PFSK-1 (cell line): Measurements from ENCODE around the gene CCP110.

ENCODE experiments used
- FOXP2 ChIP-seq: optimal IDR thresholded peaks from 2 replicates; pipeline ENCODE3; 2011; ENCODE audit warnings: borderline replicate concordance, control low read depth, inconsistent platforms; ENCODE audit not compliant: insufficient read depth; ENCODE audit errors: extremely low read length, extremely low read depth
- POLR2AphosphoS5 ChIP-seq: IDR thresholded peaks from 2 replicates; pipeline ENCODE4 v1.6.1; 2012; ENCODE audit warnings: low read depth, mild to moderate bottlenecking, control low read depth, low read length, moderate library complexity
- SIN3A ChIP-seq: IDR thresholded peaks from 2 replicates; pipeline ENCODE4 v1.6.1; 2012; ENCODE audit warnings: mild to moderate bottlenecking, low read length, moderate library complexity, borderline replicate concordance; ENCODE audit not compliant: insufficient read depth
- TAF1 ChIP-seq: IDR thresholded peaks from 2 replicates; pipeline ENCODE4 v1.6.1; 2012; ENCODE audit warnings: low read length, control low read depth, borderline replicate concordance; ENCODE audit not compliant: insufficient read depth
- TF ChIP-seq, protein P1 (sequence below), 2 experiments: IDR thresholded peaks; 2 replicates each; pipeline versions ENCODE4 v1.6.1 to v1.8.0; 2011 to 2012; ENCODE audit warnings: low read depth in 2 of 2, low read length in 2 of 2, control low read depth in 1 of 2, inconsistent platforms in 1 of 2, mild to moderate bottlenecking in 1 of 2, moderate library complexity in 1 of 2; ENCODE audit not compliant: insufficient read depth in 1 of 2

The CCP110 gene

DNA sequence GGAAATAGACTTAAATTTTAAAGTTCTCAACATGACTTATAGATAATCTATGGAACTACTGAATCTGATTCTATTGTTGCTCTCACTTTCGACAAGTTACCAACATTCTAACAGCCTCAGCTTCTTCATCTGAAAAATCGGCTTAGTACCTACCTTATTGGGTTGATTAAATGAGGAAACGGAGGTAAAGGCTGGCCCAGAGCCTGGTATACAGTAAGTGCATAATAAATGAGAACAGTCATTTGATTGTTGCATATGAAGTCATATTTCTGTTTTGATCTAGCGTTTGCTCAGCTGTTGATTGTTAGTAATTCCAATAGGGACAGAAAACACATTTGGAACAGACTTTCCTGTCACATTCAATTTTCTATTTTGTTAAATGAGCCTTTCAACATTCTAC lies 36.3 kb downstream of the CCP110 start:
- TF ChIP-seq, protein P1, sequence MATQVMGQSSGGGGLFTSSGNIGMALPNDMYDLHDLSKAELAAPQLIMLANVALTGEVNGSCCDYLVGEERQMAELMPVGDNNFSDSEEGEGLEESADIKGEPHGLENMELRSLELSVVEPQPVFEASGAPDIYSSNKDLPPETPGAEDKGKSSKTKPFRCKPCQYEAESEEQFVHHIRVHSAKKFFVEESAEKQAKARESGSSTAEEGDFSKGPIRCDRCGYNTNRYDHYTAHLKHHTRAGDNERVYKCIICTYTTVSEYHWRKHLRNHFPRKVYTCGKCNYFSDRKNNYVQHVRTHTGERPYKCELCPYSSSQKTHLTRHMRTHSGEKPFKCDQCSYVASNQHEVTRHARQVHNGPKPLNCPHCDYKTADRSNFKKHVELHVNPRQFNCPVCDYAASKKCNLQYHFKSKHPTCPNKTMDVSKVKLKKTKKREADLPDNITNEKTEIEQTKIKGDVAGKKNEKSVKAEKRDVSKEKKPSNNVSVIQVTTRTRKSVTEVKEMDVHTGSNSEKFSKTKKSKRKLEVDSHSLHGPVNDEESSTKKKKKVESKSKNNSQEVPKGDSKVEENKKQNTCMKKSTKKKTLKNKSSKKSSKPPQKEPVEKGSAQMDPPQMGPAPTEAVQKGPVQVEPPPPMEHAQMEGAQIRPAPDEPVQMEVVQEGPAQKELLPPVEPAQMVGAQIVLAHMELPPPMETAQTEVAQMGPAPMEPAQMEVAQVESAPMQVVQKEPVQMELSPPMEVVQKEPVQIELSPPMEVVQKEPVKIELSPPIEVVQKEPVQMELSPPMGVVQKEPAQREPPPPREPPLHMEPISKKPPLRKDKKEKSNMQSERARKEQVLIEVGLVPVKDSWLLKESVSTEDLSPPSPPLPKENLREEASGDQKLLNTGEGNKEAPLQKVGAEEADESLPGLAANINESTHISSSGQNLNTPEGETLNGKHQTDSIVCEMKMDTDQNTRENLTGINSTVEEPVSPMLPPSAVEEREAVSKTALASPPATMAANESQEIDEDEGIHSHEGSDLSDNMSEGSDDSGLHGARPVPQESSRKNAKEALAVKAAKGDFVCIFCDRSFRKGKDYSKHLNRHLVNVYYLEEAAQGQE (IDR thresholded peaks at IDR 0.05; ENCODE audit: insufficient read depth in 1 of 2, low read depth in 2 of 2, low read length in 2 of 2): no peak
- TF ChIP-seq FOXP2 (no peak), SIN3A (no peak), POLR2AphosphoS5 (no peak), TAF1 (no peak)

DNA sequence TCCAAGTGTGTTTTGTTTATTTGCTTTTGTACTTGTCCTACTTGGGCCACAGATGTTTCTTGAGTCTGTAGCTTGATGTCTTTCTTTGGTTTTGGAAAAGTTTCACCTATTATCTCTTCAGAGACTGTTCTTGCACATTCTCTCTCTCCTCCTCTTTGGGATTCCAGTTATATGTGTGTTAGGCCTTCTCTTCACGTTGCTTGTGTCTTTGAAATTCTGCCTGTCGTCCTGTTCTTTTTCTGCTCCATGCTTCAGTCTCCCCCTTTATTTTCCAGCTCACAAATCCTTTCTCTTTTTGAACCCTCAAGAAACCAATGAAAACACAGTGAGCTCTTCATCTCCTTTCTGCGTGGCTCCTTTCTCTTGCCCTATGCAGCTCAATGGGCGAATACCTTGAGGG lies 39.6 kb downstream of the CCP110 start:
- TF ChIP-seq SIN3A (no peak), FOXP2 (no peak), TAF1 (no peak), POLR2AphosphoS5 (no peak)
- TF ChIP-seq, protein P1 (IDR thresholded peaks at IDR 0.05; ENCODE audit: insufficient read depth in 1 of 2, low read depth in 2 of 2, low read length in 2 of 2): no peak

DNA sequence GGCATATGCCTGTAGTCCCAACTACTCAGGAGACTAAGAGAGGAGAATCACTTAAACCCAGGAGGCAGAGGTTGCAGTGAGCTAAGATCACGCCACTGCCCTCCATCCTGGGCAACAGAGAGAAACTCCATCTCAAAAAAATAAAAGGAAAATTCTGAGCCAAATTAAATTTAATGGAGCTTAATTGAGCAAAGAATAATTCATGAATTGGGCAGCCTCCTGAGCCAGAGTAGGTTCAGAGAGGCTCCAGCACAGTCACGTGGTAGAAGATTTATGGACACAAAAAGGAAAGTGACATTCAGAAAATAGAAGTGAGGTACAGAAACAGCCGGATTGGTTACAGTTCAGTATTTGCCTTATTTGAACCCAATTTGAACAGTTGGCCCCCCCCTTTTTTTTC lies 42.6 kb downstream of the CCP110 start:
- no peak for TF ChIP-seq POLR2AphosphoS5

DNA sequence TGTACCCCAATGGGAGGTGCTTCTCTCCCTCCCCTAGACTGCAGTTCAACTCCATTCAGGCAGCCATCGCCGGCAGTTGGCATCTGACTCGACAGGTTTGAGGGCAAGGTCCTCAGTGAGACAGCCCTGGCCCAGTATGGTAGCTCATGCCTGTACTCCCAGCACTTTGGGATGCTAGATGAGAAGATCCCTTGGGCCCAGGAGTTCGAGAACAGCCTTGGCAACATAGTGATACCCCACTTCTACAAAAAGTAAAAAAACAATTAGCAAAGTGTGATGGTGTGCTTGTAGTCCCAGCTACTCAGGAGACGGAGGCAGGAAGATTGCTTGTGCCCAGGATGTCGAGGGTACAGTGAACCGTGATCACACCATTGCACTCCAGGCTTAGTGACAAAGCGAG lies 43.8 kb downstream of the CCP110 start:
- TF ChIP-seq, protein P1 (IDR thresholded peaks at IDR 0.05; ENCODE audit: insufficient read depth in 1 of 2, low read depth in 2 of 2, low read length in 2 of 2): no peak
- no peak for TF ChIP-seq SIN3A
- TF ChIP-seq TAF1: no peak
- no peak for TF ChIP-seq FOXP2
- TF ChIP-seq POLR2AphosphoS5: no peak

DNA sequence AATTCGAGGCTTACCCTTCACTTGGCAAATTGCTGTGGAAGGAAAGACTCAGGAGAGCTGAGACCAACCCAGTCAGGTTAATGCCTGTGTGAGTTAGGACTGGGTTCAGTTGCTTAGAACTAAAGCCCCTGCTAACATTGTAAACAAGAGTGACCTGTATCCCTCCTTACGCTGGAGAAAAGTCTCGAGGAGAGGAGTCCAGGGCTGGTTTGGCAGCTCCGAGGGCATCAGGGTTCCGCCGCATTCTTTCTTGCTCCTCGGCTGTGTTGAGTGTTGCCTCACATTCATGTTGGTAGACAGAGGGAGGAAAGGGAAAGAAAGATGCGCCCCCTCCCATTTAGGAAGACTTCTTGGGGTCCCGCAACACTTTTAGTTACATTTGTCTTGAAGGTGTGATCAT lies 50.3 kb downstream of the CCP110 start:
- TF ChIP-seq SIN3A: no peak
- TF ChIP-seq TAF1: no peak
- TF ChIP-seq, protein P1 (IDR thresholded peaks at IDR 0.05; ENCODE audit: insufficient read depth in 1 of 2, low read depth in 2 of 2, low read length in 2 of 2): no peak
- no peak for TF ChIP-seq POLR2AphosphoS5
- TF ChIP-seq FOXP2: no peak
